IMR-90 (cell line): ENCODE results near the gene SH3RF3. TPM values are rescaled to one million over a fixed set of nuclear protein-coding genes. Genes with fewer than 3 reads are reported as not detected.

ENCODE experiments used
- ATAC-seq: fragments of 200-7000 bp; cut with Tn5 transposase; 2 replicates; pipeline ENCODE4 v1.9.1; 2020; ENCODE audit warnings: low read depth, mild to moderate bottlenecking, moderate library complexity
- BruUV-seq: library from RNA; stranded (reverse); fragments of 400-500 nt; replicated peaks from 2 replicates; lab custom pipeline; 2021; lab: Mats Ljungman, UMichigan
- CTCF ChIA-PET: fragments of 300-600 bp; formaldehyde crosslinking; extraction: SDS; loops from one replicate; lab custom pipeline; 2021; ENCODE audit warnings: antibody characterized with exemption; lab: Yijun Ruan, JAX
- POLR2A ChIA-PET: fragments of 300-600 bp; sonication (Branson Sonifier 250); formaldehyde crosslinking; loops from one replicate; lab custom pipeline; 2022; ENCODE audit warnings: antibody characterized with exemption; ENCODE audit not compliant: unreplicated experiment; lab: Charles Lee
- DNase-seq: peaks from one replicate; pipeline ENCODE4 v3.0.0; 2013
- H2AFZ ChIP-seq: replicated peaks from 2 replicates; pipeline ENCODE3; 2013; ENCODE audit warnings: low read length, mild to moderate bottlenecking; ENCODE audit not compliant: poor library complexity
- H2AK5ac ChIP-seq: 2 replicates; pipeline ENCODE4 v1.6.1; 2013; ENCODE audit warnings: low read depth, low read length, inconsistent platforms
- H2AK9ac ChIP-seq: replicated peaks from 2 replicates; pipeline ENCODE3; 2013; ENCODE audit warnings: mild to moderate bottlenecking, low read depth, low read length, moderate library complexity; ENCODE audit not compliant: poor library complexity
- H2BK120ac ChIP-seq: 2 replicates; pipeline ENCODE4 v1.6.1; 2013; ENCODE audit warnings: low read depth, low read length, inconsistent platforms
- H2BK15ac ChIP-seq: 3 replicates; pipeline ENCODE4 v1.6.1; 2013; ENCODE audit warnings: low read depth, low read length, inconsistent platforms
- H2BK20ac ChIP-seq: 2 replicates; pipeline ENCODE4 v1.6.1; 2013; ENCODE audit warnings: low read depth, mild to moderate bottlenecking, inconsistent platforms, low read length, moderate library complexity
- H2BK5ac ChIP-seq: 2 replicates; pipeline ENCODE4 v1.6.1; 2013; ENCODE audit warnings: mild to moderate bottlenecking, low read depth, low read length, inconsistent platforms; ENCODE audit not compliant: poor library complexity, severe bottlenecking
- H3K14ac ChIP-seq: replicated peaks from 2 replicates; pipeline ENCODE4 v1.6.1; 2013; ENCODE audit warnings: low read depth, low read length, inconsistent platforms
- H3K18ac ChIP-seq: 2 replicates; pipeline ENCODE4 v1.6.1; 2013; ENCODE audit warnings: low read depth, low read length, control low read depth
- H3K23ac ChIP-seq: 2 replicates; pipeline ENCODE4 v1.6.1; 2013; ENCODE audit warnings: low read depth, low read length, inconsistent platforms
- H3K27ac ChIP-seq: 2 replicates; pipeline ENCODE4 v1.5.1; 2013; ENCODE audit warnings: mild to moderate bottlenecking, control low read depth, low read length; ENCODE audit not compliant: insufficient read depth
- H3K27me3 ChIP-seq: 2 replicates; pipeline ENCODE4 v1.6.1; 2013; ENCODE audit warnings: low read length; ENCODE audit not compliant: control insufficient read depth, insufficient read depth
- H3K36me3 ChIP-seq: 2 replicates; pipeline ENCODE4 v1.6.1; 2013; ENCODE audit warnings: low read length, mixed read lengths; ENCODE audit not compliant: control insufficient read depth, insufficient read depth
- H3K4ac ChIP-seq: 2 replicates; pipeline ENCODE4 v1.6.1; 2013; ENCODE audit warnings: low read depth, low read length, inconsistent platforms
- H3K4me1 ChIP-seq: 2 replicates; pipeline ENCODE4 v1.6.1; 2013; ENCODE audit warnings: low read length, mixed read lengths; ENCODE audit not compliant: control insufficient read depth, insufficient read depth
- H3K4me2 ChIP-seq: 2 replicates; pipeline ENCODE4 v1.6.1; 2013; ENCODE audit warnings: low read depth, mild to moderate bottlenecking, control low read depth, low read length, moderate library complexity
- H3K4me3 ChIP-seq: 2 replicates; pipeline ENCODE4 v1.5.1; 2013; ENCODE audit warnings: low read depth, mild to moderate bottlenecking, control low read depth, low read length, moderate library complexity; ENCODE audit not compliant: insufficient read depth
- H3K56ac ChIP-seq: 2 replicates; pipeline ENCODE4 v1.6.1; 2013; ENCODE audit warnings: low read length, inconsistent platforms; ENCODE audit not compliant: insufficient read depth; ENCODE audit errors: extremely low read depth
- H3K79me1 ChIP-seq, 2 experiments: 2 replicates each; pipeline ENCODE4 v1.6.1; 2013; ENCODE audit warnings: low read length in 2 of 2, inconsistent platforms in 1 of 2, low read depth in 1 of 2
- H3K9ac ChIP-seq: 2 replicates; pipeline ENCODE4 v1.6.1; 2013; ENCODE audit warnings: low read depth, low read length, control low read depth
- H3K9me1 ChIP-seq: 2 replicates; pipeline ENCODE4 v1.6.1; 2013; ENCODE audit warnings: low read length, inconsistent platforms; ENCODE audit not compliant: insufficient read depth
- H3K9me3 ChIP-seq: 2 replicates; pipeline ENCODE4 v1.6.1; 2013; ENCODE audit warnings: low read length; ENCODE audit not compliant: control insufficient read depth, insufficient read depth
- H4K20me1 ChIP-seq: 2 replicates; pipeline ENCODE4 v1.6.1; 2013; ENCODE audit warnings: low read length, inconsistent platforms; ENCODE audit not compliant: insufficient read depth
- H4K5ac ChIP-seq: 2 replicates; pipeline ENCODE4 v1.6.1; 2013; ENCODE audit warnings: mild to moderate bottlenecking, low read depth, low read length, control low read depth
- H4K8ac ChIP-seq, 2 experiments: 2 replicates each; pipeline ENCODE4 v1.6.1; 2013; ENCODE audit warnings: low read depth in 2 of 2, low read length in 2 of 2, control low read depth in 1 of 2, inconsistent platforms in 1 of 2
- H4K91ac ChIP-seq: 2 replicates; pipeline ENCODE4 v1.6.1; 2013; ENCODE audit warnings: low read depth, low read length, inconsistent platforms; ENCODE audit not compliant: insufficient read depth
- BHLHE40 ChIP-seq: fragments of 150-350 bp; IDR thresholded peaks from 2 replicates; pipeline ENCODE4 v1.6.1; 2016; ENCODE audit warnings: mild to moderate bottlenecking, low read depth, low read length
- CEBPB ChIP-seq: IDR thresholded peaks from 2 replicates; pipeline ENCODE4 v1.6.1; 2012; ENCODE audit warnings: low read depth, low read length, improper control_type of control experiment
- CHD1 ChIP-seq: IDR thresholded peaks from 2 replicates; pipeline ENCODE4 v1.6.1; 2012; ENCODE audit warnings: low read depth, low read length, improper control_type of control experiment
- CTCF ChIP-seq: conservative IDR thresholded peaks from 2 replicates; pipeline ENCODE4 v1.5.1; 2012; ENCODE audit warnings: mild to moderate bottlenecking, low read depth, low read length, improper control_type of control experiment
- ELK1 ChIP-seq: fragments of 150-350 bp; IDR thresholded peaks from 2 replicates; pipeline ENCODE4 v1.6.1; 2016; ENCODE audit warnings: low read depth, mild to moderate bottlenecking, low read length, moderate library complexity, borderline replicate concordance
- FOS ChIP-seq: fragments of 150-350 bp; IDR thresholded peaks from 2 replicates; pipeline ENCODE4 v1.6.1; 2016; ENCODE audit warnings: low read depth, low read length
- MAFK ChIP-seq: IDR thresholded peaks from 2 replicates; pipeline ENCODE4 v1.6.1; 2012; ENCODE audit warnings: low read depth, low read length, improper control_type of control experiment
- MAZ ChIP-seq: IDR thresholded peaks from 2 replicates; pipeline ENCODE4 v1.6.1; 2012; ENCODE audit warnings: low read depth, mild to moderate bottlenecking, low read length, improper control_type of control experiment, moderate library complexity, borderline replicate concordance
- MXI1 ChIP-seq: IDR thresholded peaks from 2 replicates; pipeline ENCODE4 v1.6.1; 2012; ENCODE audit warnings: low read depth, mild to moderate bottlenecking, low read length, moderate library complexity, borderline replicate concordance
- NFE2L2 ChIP-seq: fragments of 150-350 bp; IDR thresholded peaks from 2 replicates; pipeline ENCODE4 v1.6.1; 2016; ENCODE audit warnings: low read depth, mild to moderate bottlenecking, low read length
- POLR2A ChIP-seq: IDR thresholded peaks from 2 replicates; pipeline ENCODE4 v1.6.1; 2012; ENCODE audit warnings: mild to moderate bottlenecking, low read depth, low read length
- RAD21 ChIP-seq: IDR thresholded peaks from 2 replicates; pipeline ENCODE4 v1.6.1; 2012; ENCODE audit warnings: low read length, improper control_type of control experiment
- RCOR1 ChIP-seq: IDR thresholded peaks from 2 replicates; pipeline ENCODE4 v1.6.1; 2012; ENCODE audit warnings: mild to moderate bottlenecking, low read length, improper control_type of control experiment; ENCODE audit not compliant: insufficient replicate concordance
- RFX5 ChIP-seq: IDR thresholded peaks from 2 replicates; pipeline ENCODE4 v1.8.0; 2012; ENCODE audit warnings: low read depth, mild to moderate bottlenecking, low read length, moderate library complexity
- SMC3 ChIP-seq: fragments of 150-350 bp; IDR thresholded peaks from 2 replicates; pipeline ENCODE4 v1.6.1; 2016; ENCODE audit warnings: low read depth, mild to moderate bottlenecking, antibody characterized with exemption, low read length, moderate library complexity
- WGBS, 2 experiments: methylation state at CpG; one replicate each; pipeline versions ENCODE4 v1.1.5 to v1.1.7; 2013; ENCODE audit warnings: missing lambda C conversion rate in 2 of 2; ENCODE audit not compliant: insufficient read length in 1 of 2; ENCODE audit errors: extremely low coverage in 2 of 2; 5-methylcytosine and 5-hydroxymethylcytosine counted together
- dilution Hi-C: fragments of 300-500 bp; cut with HindIII; formaldehyde crosslinking; loops from one replicate; pipeline ENCODE4 v1.14.3; 2018; ENCODE audit warnings: low sequenced_read_pairs; ENCODE audit not compliant: unreplicated experiment
- in situ Hi-C: fragments of 300-500 bp; cut with MboI; formaldehyde crosslinking; loops from 3 replicates; pipeline ENCODE4 v1.14.3; 2019; ENCODE audit warnings: low sequenced_read_pairs, inconsistent platforms, mixed read lengths
- intact Hi-C: fragments of 100-400 bp; cut with micrococcal nuclease; formaldehyde crosslinking; loops from 2 replicates; pipeline ENCODE4 v1.10.0; 2022
- polyA plus RNA-seq, 3 experiments: library from polyadenylated mRNA; depleted of rRNA; stranded (reverse); fragments of >200 nt; gene quantifications; 2 replicates each; pipeline ENCODE4 v1.2.3, GENCODE V29; 2012; ENCODE audit warnings: low replicate concordance in 1 of 3
- total RNA-seq: library from RNA; depleted of rRNA; stranded (reverse); fragments of >200 nt; gene quantifications from 2 replicates; pipeline ENCODE4 v1.2.3, GENCODE V29; 2012
- TF ChIP-seq, protein P1 (sequence below): fragments of 150-350 bp; IDR thresholded peaks from 2 replicates; pipeline ENCODE4 v1.6.1; 2017; ENCODE audit warnings: mild to moderate bottlenecking, antibody characterized with exemption, low read length, low read depth

Gene SH3RF3
- total and polyA plus RNA-seq, 2 of the 4 experiments (the other 2 are of a cell fraction) = 3.4 to 5.3 TPM

DNA sequence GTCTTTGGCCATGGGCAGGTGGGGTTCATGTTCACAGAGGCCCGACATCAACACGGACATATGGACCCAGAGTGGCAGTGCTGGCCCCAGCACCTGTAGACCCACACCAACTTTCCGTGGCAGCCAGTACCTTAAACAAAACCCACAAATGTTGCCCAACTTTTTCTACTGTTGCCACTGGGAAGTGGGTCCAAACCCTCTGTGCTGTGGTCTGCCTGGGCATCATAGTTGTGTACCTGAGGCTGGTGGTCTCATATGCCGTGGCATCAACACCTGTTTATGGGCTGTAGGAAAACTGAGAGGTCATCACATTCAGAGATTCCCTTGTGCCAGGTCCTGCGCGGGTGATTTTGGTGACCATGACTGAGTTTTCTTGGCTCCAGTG is 79.9 kb downstream of the SH3RF3 start:
- peak overlapping the region; percentile 61; the same call in 1 of the 2 replicates for H3K23ac ChIP-seq
- H3K79me1 ChIP-seq = peaks cover 38 to 91% of the 10 kb centered on the region in 2 experiments
- peak overlapping the region; percentile 56; the same call in 1 of the 2 replicates for H2BK20ac ChIP-seq
- H4K20me1 ChIP-seq = peaks cover 78% of the 10 kb centered on the region
- H4K5ac ChIP-seq = peak overlapping the region; percentile 96
- H4K91ac ChIP-seq = peak overlapping the region; percentile 88
- intact Hi-C loops = no loop called here
- peak overlapping the region; percentile 73 for H3K4ac ChIP-seq
- in situ Hi-C loops = no loop called here
- H3K9ac ChIP-seq = peak overlapping the region; percentile 45
- H3K4me3 ChIP-seq = no peak overlapping the region
- no TSS peak for BruUV-seq
- no peaks in the 10 kb centered on the region for H3K36me3 ChIP-seq
- peaks cover 27% of the 10 kb centered on the region for H3K4me1 ChIP-seq
- CTCF ChIA-PET = no interaction called here
- peak overlapping the region; percentile 80 for H3K14ac ChIP-seq
- 100% methylated on average over 1 of the region's 6 CpGs; no CpG with 5 or more reads in 1 of the 2 experiments for WGBS, 2 experiments
- H3K9me1 ChIP-seq = peaks cover 44% of the 10 kb centered on the region
- TF ChIP-seq FOS (no peak), NFE2L2 (no peak), ELK1 (no peak), CTCF (no peak), MXI1 (no peak), MAFK (no peak), SMC3 (no peak), BHLHE40 (no peak), MAZ (no peak), RCOR1 (no peak), RAD21 (no peak), CEBPB (no peak), CHD1 (no peak), RFX5 (no peak), POLR2A (no peak)
- TF ChIP-seq, protein P1, sequence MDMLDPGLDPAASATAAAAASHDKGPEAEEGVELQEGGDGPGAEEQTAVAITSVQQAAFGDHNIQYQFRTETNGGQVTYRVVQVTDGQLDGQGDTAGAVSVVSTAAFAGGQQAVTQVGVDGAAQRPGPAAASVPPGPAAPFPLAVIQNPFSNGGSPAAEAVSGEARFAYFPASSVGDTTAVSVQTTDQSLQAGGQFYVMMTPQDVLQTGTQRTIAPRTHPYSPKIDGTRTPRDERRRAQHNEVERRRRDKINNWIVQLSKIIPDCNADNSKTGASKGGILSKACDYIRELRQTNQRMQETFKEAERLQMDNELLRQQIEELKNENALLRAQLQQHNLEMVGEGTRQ = no peak
- DNase-seq = no peak
- H3K9me3 ChIP-seq = no peaks in the 10 kb centered on the region
- peak overlapping the region; percentile 94 for H3K18ac ChIP-seq
- peak overlapping the region; percentile 53 for H2AFZ ChIP-seq
- ATAC-seq = no peak
- no peaks in the 10 kb centered on the region for H3K27me3 ChIP-seq
- peak overlapping the region; percentile 38 for H2BK120ac ChIP-seq
- no peak overlapping the region for H3K4me2 ChIP-seq
- peak overlapping the region; percentile 95 for H2BK5ac ChIP-seq
- peak overlapping the region; percentile 99 for H2AK5ac ChIP-seq
- H2AK9ac ChIP-seq = peak overlapping the region; percentile 97
- peak overlapping the region; percentile 42 to 82 for H4K8ac ChIP-seq
- POLR2A ChIA-PET = no interaction called here
- dilution Hi-C loops = no loop called here
- H2BK15ac ChIP-seq = peak overlapping the region; percentile 93; the same call in 2 of the 3 replicates
- H3K56ac ChIP-seq = 0 out of 2 replicates have a peak overlapping the region, but pooled peaks have one; percentile 43
- peak overlapping the region; percentile 87 for H3K27ac ChIP-seq
